ENCODE measurements around the gene TSSK2.

Gene TSSK2

DNA sequence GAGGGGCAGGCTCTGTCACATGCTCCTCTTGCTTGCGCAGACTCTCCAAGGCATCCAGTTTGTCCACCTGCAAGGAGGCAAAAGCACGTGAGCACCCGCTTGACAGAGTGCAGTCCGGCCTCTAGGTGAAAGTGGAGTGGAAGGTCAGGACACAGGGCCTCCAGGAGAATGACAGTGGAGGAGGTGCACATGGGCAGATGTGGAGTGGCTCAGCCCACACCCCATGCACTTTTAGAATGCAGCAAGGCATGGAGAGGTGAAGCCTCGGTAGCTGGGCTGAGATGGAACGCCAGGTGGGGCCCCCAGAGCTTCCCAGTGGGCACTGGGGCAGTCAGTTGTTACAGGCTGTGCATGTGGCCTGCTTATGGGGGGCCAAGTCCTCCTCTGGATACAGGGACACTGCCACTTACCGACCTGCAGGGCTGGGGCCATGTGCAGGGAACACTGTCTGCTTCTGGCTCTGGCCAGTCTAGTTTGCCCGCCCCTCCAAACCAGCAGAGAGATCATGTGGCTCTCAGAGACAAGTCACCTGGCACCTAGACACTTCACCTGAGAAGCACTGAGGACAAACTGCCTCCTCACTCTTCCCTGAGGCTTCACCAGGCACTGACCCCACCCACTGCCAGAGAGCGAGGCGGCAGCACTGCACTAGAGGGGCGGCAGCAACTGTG is 49.8 kb downstream of the TSSK2 start:
- H3K4me3 ChIP-seq (ENCODE audit: low read depth, low read length): no peak overlapping the region
- peaks cover 7% of the 10 kb centered on the region; the same call in 1 of the 2 replicates for H3K4me1 ChIP-seq
- no peaks in the 10 kb centered on the region for H3K36me3 ChIP-seq
- no peaks in the 10 kb centered on the region for H3K9me3 ChIP-seq
- no peak for DNase-seq
- H3K27me3 ChIP-seq: no peaks in the 10 kb centered on the region
- TF ChIP-seq, protein P1, sequence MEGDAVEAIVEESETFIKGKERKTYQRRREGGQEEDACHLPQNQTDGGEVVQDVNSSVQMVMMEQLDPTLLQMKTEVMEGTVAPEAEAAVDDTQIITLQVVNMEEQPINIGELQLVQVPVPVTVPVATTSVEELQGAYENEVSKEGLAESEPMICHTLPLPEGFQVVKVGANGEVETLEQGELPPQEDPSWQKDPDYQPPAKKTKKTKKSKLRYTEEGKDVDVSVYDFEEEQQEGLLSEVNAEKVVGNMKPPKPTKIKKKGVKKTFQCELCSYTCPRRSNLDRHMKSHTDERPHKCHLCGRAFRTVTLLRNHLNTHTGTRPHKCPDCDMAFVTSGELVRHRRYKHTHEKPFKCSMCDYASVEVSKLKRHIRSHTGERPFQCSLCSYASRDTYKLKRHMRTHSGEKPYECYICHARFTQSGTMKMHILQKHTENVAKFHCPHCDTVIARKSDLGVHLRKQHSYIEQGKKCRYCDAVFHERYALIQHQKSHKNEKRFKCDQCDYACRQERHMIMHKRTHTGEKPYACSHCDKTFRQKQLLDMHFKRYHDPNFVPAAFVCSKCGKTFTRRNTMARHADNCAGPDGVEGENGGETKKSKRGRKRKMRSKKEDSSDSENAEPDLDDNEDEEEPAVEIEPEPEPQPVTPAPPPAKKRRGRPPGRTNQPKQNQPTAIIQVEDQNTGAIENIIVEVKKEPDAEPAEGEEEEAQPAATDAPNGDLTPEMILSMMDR (IDR thresholded peaks at IDR 0.05; ENCODE audit: low read depth, low read length): no peak

DNA sequence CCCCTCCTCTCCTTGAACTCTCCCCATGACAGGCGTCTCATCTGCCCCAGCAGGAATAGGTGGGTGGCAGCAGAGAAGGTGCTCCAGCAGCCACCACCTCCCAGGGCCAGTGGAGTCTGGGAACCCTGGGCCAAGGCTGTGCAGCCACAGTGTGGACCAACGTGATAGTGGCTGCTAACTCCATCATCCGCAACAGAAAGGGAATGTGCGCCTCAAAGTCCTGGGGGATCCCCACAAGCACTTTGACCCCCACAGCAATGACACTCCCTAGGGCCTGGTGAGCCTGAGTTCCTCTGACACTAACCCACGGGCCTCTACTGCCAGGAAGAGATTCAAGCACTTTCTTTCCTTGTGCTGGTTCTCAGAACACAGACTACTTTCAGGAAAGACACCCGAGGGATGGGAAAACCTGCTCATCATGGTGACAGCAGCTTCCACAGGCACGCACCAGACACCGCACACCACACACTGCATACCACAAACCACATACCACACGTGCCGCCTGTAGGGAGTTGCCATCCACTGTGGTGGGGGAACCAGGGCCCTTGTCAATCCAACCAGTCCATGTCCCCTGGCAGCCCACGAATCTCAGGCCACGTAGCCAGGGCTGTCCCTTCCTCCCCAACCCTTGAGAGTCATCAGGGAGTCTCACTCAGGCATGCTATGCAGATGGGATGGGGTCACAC is 50.8 kb downstream of the TSSK2 start:
- no peak for DNase-seq
- H3K36me3 ChIP-seq: no peaks in the 10 kb centered on the region
- H3K4me3 ChIP-seq (ENCODE audit: low read depth, low read length): no peak overlapping the region
- no peaks in the 10 kb centered on the region for H3K27me3 ChIP-seq
- TF ChIP-seq, protein P1 (IDR thresholded peaks at IDR 0.05; ENCODE audit: low read depth, low read length): no peak
- H3K9me3 ChIP-seq: no peaks in the 10 kb centered on the region
- no peaks in the 10 kb centered on the region for H3K4me1 ChIP-seq

Measured in BE2C (cell line).